Activated CD8-positive, alpha-beta T cell treated with anti-CD3 and anti-CD28 coated beads, Interleukin-2, amount 10 ng/mL, durations not matched to agents 7 days and 5 days (primary cell): ENCODE results near the gene GPR34. TPM values are rescaled to one million over a fixed set of nuclear protein-coding genes. Genes with fewer than 3 reads are reported as not detected.
"Not testable (repeated sequence)": the region's sequence is repeated elsewhere in the genome, so short reads cannot be mapped to it uniquely, and the experiment has no call there.

ENCODE experiments used
- ATAC-seq: fragments of 150-1000 bp; cut with Tn5 transposase; one replicate; pipeline ENCODE4 v1.10.0; 2021; ENCODE audit warnings: moderate library complexity
- CTCF ChIA-PET: fragments of 350-600 bp; sonication (Branson Sonifier 250); formaldehyde crosslinking; loops from one replicate; lab custom pipeline; 2021; ENCODE audit warnings: antibody characterized with exemption; lab: Charles Lee
- POLR2A ChIA-PET: fragments of 350-600 bp; sonication (Branson Sonifier 250); formaldehyde crosslinking; loops from one replicate; lab custom pipeline; 2021; ENCODE audit warnings: antibody characterized with exemption; lab: Charles Lee
- DNase-seq: peaks from one replicate; pipeline ENCODE4 v3.0.0-alpha.2; 2020
- H3K27ac Mint-ChIP-seq: one replicate; pipeline ENCODE4 v1.8.0; 2021; ENCODE audit warnings: mild to moderate bottlenecking, mixed read lengths
- H3K27me3 Mint-ChIP-seq: one replicate; pipeline ENCODE4 v1.8.0; 2021; ENCODE audit warnings: low read depth, mixed read lengths
- H3K36me3 Mint-ChIP-seq: one replicate; pipeline ENCODE4 v1.8.0; 2021; ENCODE audit warnings: low read depth, mixed read lengths
- H3K4me1 Mint-ChIP-seq: one replicate; pipeline ENCODE4 v1.8.0; 2021; ENCODE audit warnings: low read depth, mixed read lengths
- H3K4me3 Mint-ChIP-seq: one replicate; pipeline ENCODE4 v1.8.0; 2021; ENCODE audit warnings: mild to moderate bottlenecking, mixed read lengths
- H3K9me3 Mint-ChIP-seq: one replicate; pipeline ENCODE4 v1.8.0; 2022; ENCODE audit warnings: mixed read lengths; ENCODE audit not compliant: insufficient read depth
- total RNA-seq, 2 experiments: library from RNA; stranded (reverse); gene quantifications; one replicate each; pipeline ENCODE4 v1.2.3, GENCODE V29; 2021

The GPR34 gene, protein sequence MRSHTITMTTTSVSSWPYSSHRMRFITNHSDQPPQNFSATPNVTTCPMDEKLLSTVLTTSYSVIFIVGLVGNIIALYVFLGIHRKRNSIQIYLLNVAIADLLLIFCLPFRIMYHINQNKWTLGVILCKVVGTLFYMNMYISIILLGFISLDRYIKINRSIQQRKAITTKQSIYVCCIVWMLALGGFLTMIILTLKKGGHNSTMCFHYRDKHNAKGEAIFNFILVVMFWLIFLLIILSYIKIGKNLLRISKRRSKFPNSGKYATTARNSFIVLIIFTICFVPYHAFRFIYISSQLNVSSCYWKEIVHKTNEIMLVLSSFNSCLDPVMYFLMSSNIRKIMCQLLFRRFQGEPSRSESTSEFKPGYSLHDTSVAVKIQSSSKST
- 1 to 10 TPM; 1.1 to 1.3 TPM for total RNA-seq

DNA sequence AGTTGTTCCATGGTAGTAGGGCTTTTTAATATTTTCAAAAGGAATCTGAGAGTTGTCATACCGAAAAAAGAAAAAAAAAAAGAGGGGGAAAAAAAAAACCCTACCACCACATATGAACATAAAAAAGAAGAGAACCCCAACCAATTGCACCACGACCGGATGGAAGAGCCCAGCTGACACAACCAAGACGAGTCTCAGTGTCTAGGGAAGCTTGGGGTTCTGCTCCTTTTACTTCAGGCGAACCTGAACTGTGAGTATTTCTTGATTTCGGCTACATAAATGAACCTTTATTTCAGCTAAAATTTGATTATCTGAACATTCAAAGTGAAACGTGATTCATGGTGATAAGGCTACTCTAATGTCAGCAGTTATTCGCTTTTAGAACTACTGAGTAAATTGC, at the start of gene GPR34:
TSS of gene GPR34 (plus strand) at position 139 of the 400 bp plus-strand sequence. CDS start 6,661 bp downstream, outside the sequence.
- Mint-ChIP-seq H3K9me3 (no peaks in the 10 kb centered on the region), H3K36me3 (peaks cover 19% of the 10 kb centered on the region), H3K27ac (peak within 1 kb of the TSS; percentile 55), H3K4me1 (peaks cover 53% of the 10 kb centered on the region), H3K4me3 (peak within 1 kb of the TSS; percentile 49), H3K27me3 (no peaks in the 10 kb centered on the region)
- ChIA-PET POLR2A (no interaction called here), CTCF (no interaction called here)
- DNase-seq (peak; percentile 51), ATAC-seq (peak; percentile 79)

DNA sequence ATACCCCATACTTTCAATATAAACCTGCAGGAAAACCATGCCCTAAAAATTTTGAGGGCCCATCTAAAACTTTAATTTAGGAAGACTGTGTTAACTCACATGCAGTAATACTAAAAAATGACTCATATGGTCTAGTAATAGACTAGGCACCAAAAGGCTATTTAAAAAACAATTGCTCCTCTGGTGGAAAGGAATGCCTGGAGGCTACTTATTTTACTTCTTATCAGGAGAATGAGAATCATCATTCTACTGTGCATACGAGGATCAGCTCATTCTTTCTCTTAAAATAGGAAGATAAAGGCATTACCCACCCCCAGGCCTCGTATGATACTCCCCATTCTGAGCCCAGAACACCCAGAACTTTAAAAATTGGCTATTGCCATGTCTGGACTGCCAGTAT, 42.6 kb upstream of the GPR34 start:
- H3K4me1 Mint-ChIP-seq, H3K27me3 Mint-ChIP-seq, H3K27ac Mint-ChIP-seq, DNase-seq, CTCF ChIA-PET, POLR2A ChIA-PET, ATAC-seq, H3K4me3 Mint-ChIP-seq: not testable (repeated sequence)
- peaks cover 13% of the 10 kb centered on the region for H3K9me3 Mint-ChIP-seq
- H3K36me3 Mint-ChIP-seq: peaks cover 59% of the 10 kb centered on the region

DNA sequence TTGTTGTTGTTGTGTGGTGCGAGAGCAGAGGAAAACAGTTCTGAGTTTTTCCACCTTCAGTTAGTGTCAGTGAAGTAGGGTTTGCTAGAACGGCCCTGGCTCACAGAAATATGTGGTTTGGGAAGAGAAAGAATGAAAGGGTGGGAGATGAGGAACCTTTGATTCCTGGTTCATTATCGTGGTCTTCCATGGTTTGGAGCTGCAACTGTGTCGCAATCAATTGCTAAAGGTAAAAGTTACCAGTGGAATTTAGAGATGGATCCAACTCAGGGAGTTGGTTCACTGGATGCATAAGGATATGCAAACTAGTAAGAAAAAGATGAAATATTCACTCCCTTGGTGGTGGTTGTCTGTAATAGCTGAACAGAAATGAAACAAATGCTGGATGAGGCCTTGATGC, 35.6 kb upstream of the GPR34 start:
- H3K27me3 Mint-ChIP-seq: no peaks in the 10 kb centered on the region
- H3K9me3 Mint-ChIP-seq: peaks cover 4% of the 10 kb centered on the region
- peaks cover 1% of the 10 kb centered on the region for H3K4me1 Mint-ChIP-seq
- H3K4me3 Mint-ChIP-seq: no peak overlapping the region
- H3K27ac Mint-ChIP-seq: no peak overlapping the region
- ChIA-PET CTCF (no interaction called here), POLR2A (no interaction called here)
- H3K36me3 Mint-ChIP-seq: peaks cover 59% of the 10 kb centered on the region
- ATAC-seq (no peak), DNase-seq (no peak)

DNA sequence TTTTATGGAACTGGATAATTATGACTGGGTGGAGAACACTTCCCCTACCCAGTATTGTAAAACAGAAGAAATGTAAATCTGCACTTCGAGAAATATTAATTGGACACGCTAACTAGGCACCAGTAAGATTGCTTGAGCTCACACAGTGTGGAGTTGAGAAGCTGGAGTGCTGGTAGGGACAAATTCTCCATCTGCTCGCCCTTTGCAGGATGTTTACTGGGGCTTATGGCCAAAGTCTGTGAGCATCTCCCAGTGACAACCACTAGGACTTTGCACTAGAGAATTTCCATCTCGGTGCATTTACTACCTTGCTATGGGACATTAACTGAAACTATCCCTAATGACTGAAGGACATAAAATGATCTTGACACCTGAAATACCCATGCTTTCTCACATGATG, 33.7 kb upstream of the GPR34 start:
- CTCF ChIA-PET: no interaction called here

DNA sequence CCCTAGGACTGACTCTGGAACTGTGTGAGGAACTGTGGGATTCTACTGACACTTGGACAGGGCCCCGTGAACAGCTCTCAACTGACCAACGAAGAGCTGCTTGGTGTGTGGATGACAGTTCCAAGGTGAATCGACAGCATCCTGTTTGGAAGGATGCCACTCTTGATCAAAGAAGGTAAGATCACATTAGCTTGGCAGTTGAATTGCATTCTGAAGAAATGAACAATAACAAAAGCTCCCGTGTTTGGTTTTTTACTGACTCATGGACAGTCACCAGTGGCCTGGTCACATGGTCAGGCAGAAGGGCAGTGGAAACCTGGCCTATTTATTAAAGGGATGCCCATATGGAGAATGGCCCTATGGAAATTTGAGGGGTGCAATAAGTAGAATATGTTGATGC, 33.1 kb upstream of the GPR34 start:
- peaks cover 11% of the 10 kb centered on the region for H3K4me1 Mint-ChIP-seq
- H3K4me3 Mint-ChIP-seq: no peak overlapping the region
- DNase-seq: no peak
- H3K36me3 Mint-ChIP-seq: peaks cover 57% of the 10 kb centered on the region
- no peaks in the 10 kb centered on the region for H3K9me3 Mint-ChIP-seq
- no peak for ATAC-seq
- H3K27me3 Mint-ChIP-seq: no peaks in the 10 kb centered on the region
- no peak overlapping the region for H3K27ac Mint-ChIP-seq
- CTCF ChIA-PET: no interaction called here
- POLR2A ChIA-PET: no interaction called here

More for the DNA sequence above, 33.7 kb upstream of the GPR34 start:
- no peak for ATAC-seq
- H3K27me3 Mint-ChIP-seq: no peaks in the 10 kb centered on the region
- DNase-seq: no peak
- H3K36me3 Mint-ChIP-seq: peaks cover 59% of the 10 kb centered on the region
- peaks cover 11% of the 10 kb centered on the region for H3K4me1 Mint-ChIP-seq
- no peaks in the 10 kb centered on the region for H3K9me3 Mint-ChIP-seq
- no peak overlapping the region for H3K4me3 Mint-ChIP-seq
- POLR2A ChIA-PET: no interaction called here
- no peak overlapping the region for H3K27ac Mint-ChIP-seq

DNA sequence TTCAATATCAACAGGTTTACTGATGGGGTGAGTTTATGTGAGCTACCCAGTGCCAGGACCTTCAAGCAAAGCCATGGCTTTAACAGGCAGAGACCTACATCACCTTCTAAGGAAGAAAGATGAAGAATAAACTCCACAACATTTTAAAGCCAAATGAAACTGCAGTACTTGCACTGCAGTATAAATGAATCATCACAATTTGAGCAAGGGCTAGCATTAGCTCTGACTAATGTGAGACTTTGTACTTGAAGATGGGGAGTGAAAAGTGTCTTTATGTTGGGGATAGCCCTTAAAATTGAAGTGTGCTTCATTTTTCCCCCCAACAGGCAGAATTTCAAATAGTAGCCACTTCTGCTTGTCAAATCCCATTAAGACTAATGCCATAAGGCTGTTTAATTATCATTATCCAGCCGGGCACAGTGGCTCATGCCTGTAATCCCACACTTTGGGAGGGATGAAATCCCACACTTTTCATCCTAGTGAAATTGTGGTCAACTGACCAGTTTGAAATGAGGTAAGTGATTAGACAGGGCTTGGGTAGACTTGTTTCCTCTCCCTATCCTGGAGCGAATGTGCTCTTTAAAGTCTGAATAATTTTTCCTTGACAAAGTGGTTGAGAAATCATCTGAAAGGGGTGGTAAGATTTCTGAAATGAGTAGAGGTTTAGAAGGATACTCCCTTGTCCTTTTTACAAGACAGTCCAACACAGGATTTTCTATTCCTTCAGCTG, 27.2 kb upstream of the GPR34 start:
- peaks cover 52% of the 10 kb centered on the region for H3K36me3 Mint-ChIP-seq
- CTCF ChIA-PET: no interaction called here
- no peaks in the 10 kb centered on the region for H3K27me3 Mint-ChIP-seq

DNA sequence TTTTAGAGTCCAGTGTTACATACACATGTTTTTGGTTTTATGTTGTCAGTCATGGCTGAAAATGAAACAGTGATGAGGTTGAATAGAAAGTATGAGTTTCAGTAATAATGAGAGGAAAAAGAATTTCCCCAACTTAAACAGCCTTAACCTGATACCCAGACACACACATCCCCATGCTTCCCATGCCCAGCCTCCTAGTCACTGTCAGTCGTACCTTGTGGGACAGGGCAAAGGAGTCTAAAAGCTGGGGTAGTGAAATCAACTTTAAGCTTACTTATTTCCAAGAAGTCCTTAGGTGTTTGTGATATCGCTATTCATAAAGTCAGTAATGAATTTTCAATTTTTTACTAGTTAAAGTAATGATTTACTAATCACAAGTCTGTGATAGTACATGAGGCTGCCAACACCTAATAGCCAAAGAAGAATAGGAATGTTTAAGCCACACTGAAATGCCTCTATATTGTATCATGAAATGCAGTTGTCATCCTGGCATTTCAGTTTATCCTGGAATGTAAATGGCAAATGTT, 24.3 kb upstream of the GPR34 start:
- ChIA-PET POLR2A (no interaction called here), CTCF (no interaction called here)
- no peak overlapping the region for H3K27ac Mint-ChIP-seq
- peaks cover 37% of the 10 kb centered on the region for H3K4me1 Mint-ChIP-seq
- DNase-seq (no peak), ATAC-seq (no peak)
- no peaks in the 10 kb centered on the region for H3K27me3 Mint-ChIP-seq
- H3K4me3 Mint-ChIP-seq: no peak overlapping the region
- H3K9me3 Mint-ChIP-seq: no peaks in the 10 kb centered on the region
- peaks cover 39% of the 10 kb centered on the region for H3K36me3 Mint-ChIP-seq

More for the DNA sequence above, 27.2 kb upstream of the GPR34 start:
- ATAC-seq (no peak), DNase-seq (no peak)
- Mint-ChIP-seq H3K4me1 (peaks cover 30% of the 10 kb centered on the region), H3K4me3 (no peak overlapping the region), H3K27ac (no peak overlapping the region), H3K9me3 (no peaks in the 10 kb centered on the region)
- POLR2A ChIA-PET: no interaction called here

DNA sequence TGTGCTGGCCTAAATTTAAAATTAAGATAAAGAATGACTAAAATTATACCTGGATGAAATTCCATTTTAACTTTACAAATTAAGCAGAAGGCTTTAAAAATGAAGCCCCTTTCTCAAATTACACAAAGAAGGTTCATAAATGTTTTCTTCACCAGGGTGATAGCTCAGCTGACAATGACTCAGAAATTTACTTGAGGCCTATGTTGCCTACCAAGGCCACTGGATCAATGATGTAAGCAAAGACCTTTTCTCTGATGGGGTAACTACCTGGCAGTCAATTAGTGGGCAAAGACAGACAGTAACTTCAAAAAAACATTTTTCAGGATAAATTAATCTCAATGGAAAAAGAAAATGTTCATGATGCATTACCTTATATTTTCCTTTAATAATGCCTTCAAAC, 23.9 kb upstream of the GPR34 start:
- Mint-ChIP-seq H3K4me1 (peaks cover 37% of the 10 kb centered on the region), H3K36me3 (peaks cover 39% of the 10 kb centered on the region), H3K9me3 (no peaks in the 10 kb centered on the region), H3K27me3 (no peaks in the 10 kb centered on the region), H3K27ac (no peak overlapping the region), H3K4me3 (no peak overlapping the region)
- no peak for DNase-seq
- no peak for ATAC-seq
- POLR2A ChIA-PET: no interaction called here
- CTCF ChIA-PET: no interaction called here

DNA sequence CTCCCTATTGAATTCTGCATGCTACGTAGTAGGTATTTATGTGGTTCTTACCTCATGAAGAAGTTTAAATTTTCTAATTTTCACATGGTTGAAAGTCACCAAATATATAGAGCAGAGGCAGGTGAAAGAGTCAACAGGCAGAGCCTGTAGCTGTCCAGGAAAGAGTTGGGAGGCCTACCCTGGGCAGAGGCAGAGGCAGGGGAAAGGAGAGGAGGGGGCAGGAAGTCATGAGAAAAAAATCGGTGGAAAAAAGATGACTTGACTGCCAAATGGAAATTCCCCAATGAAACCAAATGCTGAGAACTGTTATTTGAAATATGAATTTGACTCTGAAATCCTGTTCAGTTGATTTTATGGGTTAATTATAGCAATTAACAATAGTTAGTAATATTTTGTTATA, 23.1 kb upstream of the GPR34 start:
- Mint-ChIP-seq H3K4me1 (peaks cover 42% of the 10 kb centered on the region), H3K27ac (peak overlapping the region; percentile 20)
- CTCF ChIA-PET: interaction anchor here (1.0 kb wide), 1 partner anchor 40 kb away, joined by 3 read pairs; no protein-coding TSS in a partner anchor

DNA sequence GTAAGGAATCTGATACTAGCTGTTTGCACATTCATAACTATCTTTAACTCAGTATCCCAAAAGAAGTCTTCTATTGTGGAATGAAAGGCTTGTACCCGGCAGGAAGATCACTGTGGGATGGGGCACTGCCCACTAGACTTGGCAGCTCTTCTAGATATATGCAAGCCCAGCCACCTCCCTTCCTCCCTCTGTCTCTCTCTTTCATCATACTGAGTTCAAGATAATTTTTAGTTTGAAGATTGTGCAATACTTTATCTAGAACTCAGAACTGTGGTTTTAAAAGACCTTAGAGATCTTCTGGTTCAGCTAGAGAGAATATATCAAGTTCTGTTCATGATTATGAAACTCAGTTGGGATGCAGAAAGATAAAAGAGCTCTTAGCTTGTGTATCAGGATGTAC, 22.5 kb upstream of the GPR34 start:
- CTCF ChIA-PET: interaction anchor here (0.9 to 1.0 kb wide), 2 partner anchors 40 to 94 kb away, joined by 3 to 4 read pairs; no protein-coding TSS in a partner anchor
- Mint-ChIP-seq H3K27me3 (no peaks in the 10 kb centered on the region), H3K27ac (peak overlapping the region; percentile 35), H3K4me3 (no peak overlapping the region), H3K9me3 (no peaks in the 10 kb centered on the region), H3K36me3 (peaks cover 39% of the 10 kb centered on the region), H3K4me1 (peaks cover 42% of the 10 kb centered on the region)
- ATAC-seq (no peak), DNase-seq (no peak)
- POLR2A ChIA-PET: interaction anchor here (0.7 kb wide), 1 partner anchor 50 kb away, joined by 3 read pairs; no protein-coding TSS in a partner anchor

More for the DNA sequence above, 23.1 kb upstream of the GPR34 start:
- H3K4me3 Mint-ChIP-seq: no peak overlapping the region
- DNase-seq (no peak), ATAC-seq (no peak)
- peaks cover 40% of the 10 kb centered on the region for H3K36me3 Mint-ChIP-seq
- H3K9me3 Mint-ChIP-seq: no peaks in the 10 kb centered on the region
- no peaks in the 10 kb centered on the region for H3K27me3 Mint-ChIP-seq
- POLR2A ChIA-PET: no interaction called here

DNA sequence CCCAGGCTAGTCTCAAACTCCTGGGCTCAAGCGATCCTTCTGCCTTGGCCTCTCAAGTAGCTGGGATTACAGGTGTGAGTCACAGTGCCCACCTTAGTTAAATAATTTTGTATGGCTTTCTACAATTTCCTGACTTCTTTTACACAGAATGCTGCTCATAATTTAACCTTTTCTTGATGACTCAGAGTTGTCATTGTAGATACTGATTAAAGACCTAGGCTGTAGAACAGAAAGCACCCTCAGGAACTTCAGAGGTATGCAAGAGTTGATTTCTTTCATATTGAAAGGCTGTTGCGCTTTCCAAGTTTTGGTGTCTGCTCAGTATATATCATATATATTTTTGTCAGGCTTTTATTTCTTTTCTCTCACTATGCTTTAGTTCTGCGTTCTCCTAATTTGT, 21.1 kb upstream of the GPR34 start:
- H3K4me3 Mint-ChIP-seq: no peak overlapping the region
- peak overlapping the region; percentile 9 for H3K27ac Mint-ChIP-seq
- H3K4me1 Mint-ChIP-seq: peaks cover 43% of the 10 kb centered on the region
- H3K27me3 Mint-ChIP-seq: no peaks in the 10 kb centered on the region
- DNase-seq (no peak), ATAC-seq (no peak)
- ChIA-PET POLR2A (no interaction called here), CTCF (no interaction called here)
- peaks cover 36% of the 10 kb centered on the region for H3K36me3 Mint-ChIP-seq
- H3K9me3 Mint-ChIP-seq: no peaks in the 10 kb centered on the region

DNA sequence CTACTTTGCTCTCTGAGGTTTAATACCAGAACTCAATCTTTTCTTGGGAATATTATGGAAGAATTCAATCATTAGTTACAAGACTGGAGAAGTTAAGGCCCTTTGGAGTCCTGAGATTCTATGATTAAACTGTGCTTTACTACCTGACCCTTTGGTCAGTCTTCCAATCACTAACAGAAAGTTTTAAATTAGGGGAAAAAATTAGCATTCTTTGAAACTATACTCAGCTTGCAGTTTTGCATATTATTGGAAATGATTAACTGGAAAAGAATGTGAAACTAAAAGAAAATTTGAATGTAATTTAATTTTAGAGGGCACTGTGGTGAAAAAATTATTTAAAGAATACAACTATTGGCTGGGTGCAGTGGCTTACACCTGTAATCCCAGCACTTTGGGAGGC, 18.7 kb upstream of the GPR34 start:
- Mint-ChIP-seq H3K36me3 (peaks cover 35% of the 10 kb centered on the region), H3K9me3 (no peaks in the 10 kb centered on the region), H3K4me3 (no peak overlapping the region), H3K4me1 (peaks cover 45% of the 10 kb centered on the region), H3K27ac (no peak overlapping the region), H3K27me3 (no peaks in the 10 kb centered on the region)
- no peak for ATAC-seq
- CTCF ChIA-PET: no interaction called here
- DNase-seq: no peak
- POLR2A ChIA-PET: no interaction called here
